ENCODE measurements around the gene SYT1.

Gene SYT1

GRCh38 chr12:78898416-78898815, 33.8 kb downstream of the SYT1 start:
- no peak for DNase-seq

GRCh38 chr12:78914859-78915331, 50.3 kb downstream of the SYT1 start:
- no peak for DNase-seq

GRCh38 chr12:78916845-78917480, 52.4 kb downstream of the SYT1 start:
- no peak for DNase-seq

GRCh38 chr12:78917513-78917912, 52.9 kb downstream of the SYT1 start:
- no peak for DNase-seq

- DNase-seq, result no peak
Measured at GRCh38 chr12:78918268-78918667, 53.7 kb downstream of the SYT1 start.

GRCh38 chr12:78928200-78929074, 63.9 kb downstream of the SYT1 start:
- no peak for DNase-seq

- no peak for DNase-seq
Measured at GRCh38 chr12:78929075-78929418, 64.5 kb downstream of the SYT1 start.

- DNase-seq, result no peak
Measured at GRCh38 chr12:78931466-78931990, 67.0 kb downstream of the SYT1 start.

GRCh38 chr12:78933014-78933413, 68.4 kb downstream of the SYT1 start:
- DNase-seq, result no peak

GRCh38 chr12:78938341-78939084, 73.9 kb downstream of the SYT1 start:
- DNase-seq, result no peak

- DNase-seq, result no peak
Measured at GRCh38 chr12:78949532-78949931, 85.0 kb downstream of the SYT1 start.

- DNase-seq, result no peak
Measured at GRCh38 chr12:78951803-78952551, 87.4 kb downstream of the SYT1 start.

- no peak for DNase-seq
Measured at GRCh38 chr12:78952552-78952929, 88.0 kb downstream of the SYT1 start.

- no peak for DNase-seq
Measured at GRCh38 chr12:78958941-78959340, 94.4 kb downstream of the SYT1 start.

GRCh38 chr12:78959556-78959955, 95.0 kb downstream of the SYT1 start:
- DNase-seq, result no peak

- DNase-seq, result no peak
Measured at GRCh38 chr12:78961171-78961570, 96.6 kb downstream of the SYT1 start.

GRCh38 chr12:78963439-78964227, 99.1 kb downstream of the SYT1 start:
- no peak for DNase-seq

- DNase-seq, result no peak
Measured at GRCh38 chr12:78964521-78964920, 99.9 kb downstream of the SYT1 start.

GRCh38 chr12:78966062-78966461, 101.5 kb downstream of the SYT1 start:
- DNase-seq, result no peak

- DNase-seq, result no peak
Measured at GRCh38 chr12:78966926-78967325, 102.4 kb downstream of the SYT1 start.

- DNase-seq, result no peak
Measured at GRCh38 chr12:78968226-78968625, 103.7 kb downstream of the SYT1 start.

GRCh38 chr12:78970041-78970440, 105.5 kb downstream of the SYT1 start:
- DNase-seq, result no peak

Measured in stimulated activated CD4-positive, alpha-beta T cell treated with anti-CD3 and anti-CD28 coated beads, Interleukin-15, amount 100 ng/mL, for 24 hours (primary cell).